GM21515 (cell line): ENCODE results near the gene SIK3.

Source experiments
- ATAC-seq: cut with Tn5 transposase; IDR thresholded peaks from one replicate; pipeline ENCODE4 v1.9.1; 2021; ENCODE audit not compliant: unreplicated experiment

The SIK3 gene

DNA sequence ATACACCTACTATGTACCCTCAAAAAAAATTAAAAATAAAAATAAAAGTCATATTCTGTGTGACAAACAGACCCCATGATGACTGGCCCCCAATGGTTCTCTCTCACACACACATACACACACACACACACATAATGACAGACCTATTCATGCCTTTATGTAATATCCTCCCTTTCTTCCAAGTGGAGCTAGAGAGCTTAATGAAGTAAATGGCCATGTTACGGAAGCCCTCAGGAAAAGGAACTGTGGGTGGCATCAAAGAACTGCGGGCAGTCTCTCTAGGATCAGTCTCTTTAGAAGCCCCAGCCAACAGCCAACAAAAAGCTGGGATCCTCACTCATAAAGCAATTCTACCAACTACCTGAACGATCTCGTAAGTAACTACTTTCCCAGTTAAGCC, 125.5 kb downstream of the SIK3 start:
- no peak for ATAC-seq

DNA sequence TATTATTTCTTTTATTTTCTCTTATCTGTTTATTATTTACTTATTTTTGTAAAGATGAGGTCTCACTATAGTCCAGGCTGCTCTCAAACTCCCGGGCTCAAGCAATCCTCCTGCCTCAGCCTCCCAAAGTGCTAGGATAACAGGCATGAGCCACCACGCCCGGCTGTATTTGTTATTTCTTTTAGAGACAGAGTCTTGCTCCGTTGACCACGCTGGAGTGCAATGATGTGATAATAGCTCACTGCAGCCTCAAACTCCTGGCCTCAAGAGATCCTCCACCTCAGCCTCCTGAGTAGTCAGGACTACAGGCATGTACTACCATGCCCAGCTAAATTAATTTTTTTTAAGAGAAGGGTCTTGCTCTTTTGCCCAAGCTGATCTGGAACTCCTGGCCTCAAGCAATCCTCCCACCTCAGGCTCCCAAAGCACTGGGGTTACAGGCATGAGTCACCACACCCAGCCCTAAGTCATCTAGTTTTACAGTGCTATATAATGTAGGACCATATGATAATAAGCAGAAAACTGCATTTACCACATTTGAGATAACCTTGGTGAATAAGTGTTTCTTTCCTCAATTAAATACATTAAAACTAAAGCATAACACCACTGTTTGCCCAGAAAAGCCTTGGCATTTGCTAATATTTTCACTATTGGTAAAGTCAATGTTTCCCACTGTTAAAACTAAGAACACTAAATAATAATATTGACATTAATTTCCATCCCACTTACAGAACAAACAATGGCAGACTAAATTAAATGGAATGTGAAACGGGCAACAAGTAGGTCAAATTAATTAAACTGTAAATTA, 127.5 kb downstream of the SIK3 start:
- no peak for ATAC-seq

DNA sequence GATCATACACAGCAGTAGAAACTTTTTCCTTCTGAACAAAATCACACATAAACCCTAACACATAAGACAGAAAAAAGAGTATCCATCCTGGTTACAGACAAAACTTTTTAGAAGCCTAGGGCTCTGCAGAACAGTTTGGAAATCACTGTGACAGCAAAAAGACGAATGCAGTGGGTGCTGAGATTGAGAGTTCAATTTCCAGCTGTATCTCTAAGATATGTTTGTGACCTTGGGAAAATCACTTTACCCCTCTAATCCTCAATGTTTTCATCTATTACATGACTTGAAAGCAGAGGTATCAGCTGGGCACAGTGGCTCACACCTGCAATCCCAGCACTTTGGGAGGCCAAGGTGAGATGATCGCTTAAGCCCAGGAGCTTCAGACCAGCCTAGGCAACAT, 128.5 kb downstream of the SIK3 start:
- ATAC-seq = no peak

DNA sequence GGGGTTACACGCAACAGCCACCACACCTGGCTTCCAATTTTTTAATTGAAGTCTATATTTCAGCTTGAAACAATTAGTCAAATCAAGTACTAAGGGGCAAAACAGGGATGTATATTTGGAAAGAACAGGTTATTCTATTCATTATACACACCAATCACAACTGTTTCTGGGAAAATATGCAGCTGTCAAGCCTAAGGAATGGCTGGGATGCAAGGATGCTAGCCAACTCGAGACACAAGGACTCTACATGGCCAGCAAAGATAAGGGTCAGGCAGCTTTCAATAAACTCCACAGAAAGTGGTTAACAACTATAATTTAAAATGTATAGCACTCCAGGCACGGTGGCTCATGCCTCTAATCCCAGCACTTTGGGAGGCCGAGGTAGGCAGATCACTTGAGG, 134.0 kb downstream of the SIK3 start:
- no peak for ATAC-seq

DNA sequence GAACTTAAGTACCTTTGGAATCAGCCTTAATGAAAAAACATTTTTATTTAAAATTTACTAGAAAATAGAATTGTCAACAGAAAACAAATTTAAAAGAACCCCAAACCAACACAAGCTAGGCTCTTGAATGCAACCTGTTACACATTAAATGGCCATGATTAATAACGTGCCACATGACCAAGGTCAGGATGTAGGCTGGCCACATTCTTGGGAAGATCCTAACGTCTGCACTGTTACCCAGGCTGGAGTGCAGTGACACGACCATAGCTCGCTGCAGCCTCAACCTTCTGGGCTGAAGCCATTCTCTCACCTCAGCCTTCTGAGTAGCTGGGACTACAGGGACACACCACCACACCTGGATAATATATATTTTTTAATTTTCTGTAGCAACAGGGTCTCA, 134.4 kb downstream of the SIK3 start:
- no peak for ATAC-seq

DNA sequence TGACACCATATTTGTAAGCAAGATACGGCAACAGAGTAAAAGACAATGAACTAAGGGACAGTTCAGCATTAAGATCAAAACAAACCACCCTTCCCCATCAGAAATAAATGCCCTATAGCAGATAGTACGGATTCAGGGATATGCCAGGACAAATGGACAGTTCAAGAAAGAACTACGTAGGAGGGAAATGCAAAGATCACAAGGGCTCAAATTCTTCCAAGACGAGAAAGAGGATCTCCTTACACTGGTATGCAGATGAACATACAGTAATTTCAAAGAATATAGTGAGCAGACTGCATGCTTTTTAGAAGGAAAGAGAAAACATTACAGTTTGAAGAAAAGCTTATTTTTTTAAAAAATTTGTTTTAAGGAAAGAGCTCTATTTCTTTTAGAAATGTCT, 136.1 kb downstream of the SIK3 start:
- no peak for ATAC-seq

DNA sequence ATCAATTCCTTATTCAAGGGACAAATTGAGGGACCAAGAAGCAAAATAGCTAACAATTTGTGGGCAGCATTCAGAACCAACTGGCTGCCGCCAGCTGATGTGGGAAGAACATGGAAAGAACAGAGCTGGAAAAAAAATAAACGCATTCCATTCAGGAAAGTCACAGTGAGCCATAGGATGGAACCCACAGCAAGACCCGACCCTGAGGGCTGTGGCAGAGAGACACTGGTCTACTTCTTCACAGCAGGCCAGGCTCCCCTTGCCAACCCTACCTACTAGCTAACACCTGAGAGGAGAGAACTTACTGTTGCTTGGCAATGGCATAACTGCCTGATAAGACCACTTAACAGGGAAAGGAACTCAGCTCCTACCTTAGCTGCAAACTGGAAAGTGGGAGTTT, 137.3 kb downstream of the SIK3 start:
- no peak for ATAC-seq

DNA sequence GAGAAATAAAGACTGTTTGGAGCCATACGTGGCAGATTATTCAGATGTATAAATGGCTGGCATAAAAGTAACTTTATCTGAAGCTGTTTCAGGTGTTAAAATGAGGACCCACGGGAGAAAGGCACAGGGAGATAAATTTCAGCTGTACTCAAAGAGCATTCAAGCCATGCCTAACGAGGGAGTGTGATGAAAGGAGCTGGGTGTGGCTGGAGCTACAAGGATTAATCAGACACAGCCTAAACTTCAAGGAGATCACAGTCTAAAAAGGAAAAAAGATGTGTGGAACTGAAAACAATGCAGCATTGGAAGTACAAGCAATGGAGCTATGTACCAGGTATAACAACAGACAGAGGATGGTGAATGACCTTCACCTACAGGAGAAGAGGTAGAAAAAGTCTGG, 140.0 kb downstream of the SIK3 start:
- no peak for ATAC-seq

DNA sequence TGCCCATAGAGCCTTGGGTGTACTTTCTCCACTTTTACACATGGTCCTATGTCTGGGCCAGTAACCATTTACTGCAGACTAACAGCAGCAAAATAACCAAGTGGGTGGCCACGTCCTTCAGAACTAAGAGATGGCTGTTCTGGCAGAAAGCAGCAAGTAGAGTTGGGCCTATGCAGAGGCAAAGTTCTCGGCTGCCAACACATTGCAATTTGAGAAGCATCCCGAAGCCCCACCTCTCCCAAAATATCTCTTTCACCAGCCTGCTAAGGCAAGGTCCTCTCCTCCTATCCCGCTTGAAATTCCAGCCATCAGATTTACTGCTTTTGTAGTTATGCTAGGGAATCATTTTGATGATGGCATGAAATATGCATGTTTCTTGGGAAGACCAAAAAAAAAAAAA, 142.3 kb downstream of the SIK3 start:
- no peak for ATAC-seq

DNA sequence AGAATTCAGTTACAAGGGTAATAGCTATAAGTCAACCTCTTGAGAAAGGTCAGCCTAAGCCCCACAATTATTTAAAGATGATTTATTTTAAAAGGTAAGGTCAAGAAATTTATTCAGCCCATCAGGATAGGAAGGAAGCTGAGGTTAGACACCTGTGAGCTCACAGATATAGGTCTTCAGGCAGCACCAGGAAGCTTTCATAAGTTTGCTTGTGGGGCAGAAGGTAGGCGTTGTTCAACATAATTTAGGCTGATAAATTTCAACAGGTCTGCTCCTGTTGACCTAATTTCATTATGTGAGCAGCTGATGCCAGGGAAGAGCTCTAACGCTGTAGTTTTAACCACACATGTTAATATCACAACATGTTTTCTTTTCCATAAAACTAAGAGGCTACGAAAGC, 142.7 kb downstream of the SIK3 start:
- no peak for ATAC-seq

DNA sequence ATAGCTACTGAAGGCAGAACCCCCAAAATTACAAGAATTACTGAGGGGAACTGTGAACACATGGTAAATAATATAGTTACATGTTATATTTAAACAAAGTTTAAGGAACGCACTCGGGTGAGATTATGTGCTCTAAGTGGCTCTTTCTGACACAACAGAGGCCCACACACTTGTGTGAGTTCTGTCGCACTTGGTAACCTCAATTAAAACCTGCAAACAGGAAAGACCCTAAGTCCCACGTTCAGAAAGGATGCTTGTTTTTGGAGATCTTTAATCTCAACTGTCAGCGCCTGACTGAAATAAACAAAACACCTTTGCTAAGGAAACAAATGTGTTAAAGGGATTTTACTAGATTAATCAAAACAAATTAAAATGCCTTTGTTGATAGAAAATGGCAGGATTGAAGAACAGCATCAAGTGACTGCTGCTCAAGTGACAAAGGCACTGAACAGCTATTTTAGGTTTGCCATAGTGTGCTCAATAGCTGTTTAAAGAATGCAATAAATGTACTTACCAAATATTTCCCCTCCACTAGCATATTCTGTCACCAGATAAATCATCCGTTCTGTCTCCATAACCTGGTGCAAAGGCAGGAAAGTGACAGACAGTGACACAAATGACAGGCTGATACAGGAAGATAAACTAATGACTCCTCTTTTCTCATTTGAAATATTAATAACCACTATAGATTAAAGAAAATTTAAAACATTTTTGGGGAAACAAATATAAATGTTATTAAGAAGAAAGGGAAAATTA, 144.5 kb downstream of the SIK3 start:
- ATAC-seq = no peak

DNA sequence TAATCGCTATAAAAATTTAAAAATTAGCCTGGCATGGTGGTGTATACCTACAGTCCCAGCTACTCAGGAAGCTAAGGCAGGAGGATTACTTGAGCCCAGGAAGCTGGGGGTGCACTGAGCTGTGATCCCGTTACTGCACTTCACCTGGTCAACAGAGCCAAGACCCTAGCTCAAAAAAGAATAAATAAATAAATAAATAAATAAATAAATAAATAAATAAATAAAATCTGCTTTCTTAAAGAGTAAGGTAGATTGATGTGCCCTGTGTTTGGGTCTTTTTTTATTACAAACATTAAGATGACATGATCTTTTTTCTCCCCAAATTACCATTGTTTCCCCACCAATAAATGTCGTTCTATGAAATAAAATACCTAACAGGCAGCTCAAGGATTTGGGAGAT, 146.5 kb downstream of the SIK3 start:
- ATAC-seq = no peak

DNA sequence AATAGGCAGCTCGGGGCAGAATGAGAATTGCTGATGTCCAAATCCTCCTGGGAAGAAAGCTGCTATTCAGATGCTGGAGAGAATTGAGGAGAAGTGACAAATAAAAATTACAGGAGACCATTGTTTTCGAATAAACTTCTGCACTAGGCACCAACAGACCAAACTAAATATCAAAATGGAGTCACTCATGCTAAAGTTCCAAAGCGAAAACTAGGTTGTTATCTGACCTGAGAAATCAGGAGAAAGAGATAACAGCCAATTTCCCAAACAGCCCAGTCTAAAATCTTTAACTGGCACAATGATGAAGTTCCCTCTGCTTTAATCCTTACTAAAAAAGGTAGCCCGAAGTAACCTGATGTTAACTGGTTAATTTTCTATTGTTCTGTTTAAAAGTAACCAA, 148.0 kb downstream of the SIK3 start:
- ATAC-seq = no peak

DNA sequence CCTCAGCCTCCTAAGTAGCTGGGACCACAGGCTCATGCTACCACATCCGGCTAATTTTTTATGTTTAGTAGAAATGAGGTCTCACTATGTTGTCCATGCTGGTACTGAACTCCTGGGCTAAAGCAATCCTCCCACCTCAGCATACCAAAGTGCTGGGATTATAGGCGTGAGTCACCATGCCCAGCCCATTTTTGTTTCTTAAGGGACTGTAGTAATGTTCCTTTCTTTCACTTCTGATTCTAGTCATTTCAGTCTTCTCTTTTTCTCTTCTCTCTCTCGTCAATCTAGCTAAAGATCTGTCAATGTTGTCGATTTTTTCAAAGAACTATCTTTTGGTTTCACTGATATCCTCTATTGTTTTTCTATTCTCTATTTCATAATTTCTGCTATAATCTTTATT, 149.8 kb downstream of the SIK3 start:
- ATAC-seq = no peak

DNA sequence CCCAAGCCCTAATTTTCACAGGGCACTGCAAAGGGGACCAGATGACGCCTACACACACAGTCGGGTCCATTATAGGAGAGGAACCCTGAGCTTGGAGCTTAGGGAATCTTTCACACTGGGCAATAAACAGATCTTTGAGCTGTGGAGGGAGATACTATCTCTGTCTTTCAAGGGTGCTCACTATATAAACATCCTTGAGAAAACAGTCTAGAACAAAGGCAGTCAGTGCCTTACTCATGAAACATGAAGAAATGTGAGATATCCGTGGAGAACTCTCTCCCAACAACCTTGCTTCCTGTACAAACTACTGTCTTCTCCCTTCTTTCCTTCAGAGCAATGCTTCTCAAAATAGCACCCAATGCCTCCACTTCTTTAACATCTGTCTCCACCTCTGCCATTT, 151.8 kb downstream of the SIK3 start:
- no peak for ATAC-seq

DNA sequence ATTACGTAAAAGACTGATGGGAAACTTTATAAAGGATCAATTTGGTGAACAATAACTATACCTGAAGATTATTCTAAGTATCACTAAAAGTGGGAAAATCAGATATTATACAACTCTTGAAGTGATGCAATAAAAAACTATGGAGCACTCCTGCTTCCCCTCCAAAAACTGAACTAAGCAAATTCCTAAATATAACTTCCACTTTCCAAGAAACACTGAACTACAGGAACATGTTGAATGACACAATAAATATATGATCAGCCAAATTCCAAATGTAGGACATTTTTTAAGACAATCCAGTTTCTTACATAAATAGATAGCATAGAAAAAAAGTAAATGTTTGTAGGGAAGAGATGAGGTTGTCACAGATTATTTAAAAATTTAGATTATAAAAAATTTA, 158.7 kb downstream of the SIK3 start:
- ATAC-seq = no peak

DNA sequence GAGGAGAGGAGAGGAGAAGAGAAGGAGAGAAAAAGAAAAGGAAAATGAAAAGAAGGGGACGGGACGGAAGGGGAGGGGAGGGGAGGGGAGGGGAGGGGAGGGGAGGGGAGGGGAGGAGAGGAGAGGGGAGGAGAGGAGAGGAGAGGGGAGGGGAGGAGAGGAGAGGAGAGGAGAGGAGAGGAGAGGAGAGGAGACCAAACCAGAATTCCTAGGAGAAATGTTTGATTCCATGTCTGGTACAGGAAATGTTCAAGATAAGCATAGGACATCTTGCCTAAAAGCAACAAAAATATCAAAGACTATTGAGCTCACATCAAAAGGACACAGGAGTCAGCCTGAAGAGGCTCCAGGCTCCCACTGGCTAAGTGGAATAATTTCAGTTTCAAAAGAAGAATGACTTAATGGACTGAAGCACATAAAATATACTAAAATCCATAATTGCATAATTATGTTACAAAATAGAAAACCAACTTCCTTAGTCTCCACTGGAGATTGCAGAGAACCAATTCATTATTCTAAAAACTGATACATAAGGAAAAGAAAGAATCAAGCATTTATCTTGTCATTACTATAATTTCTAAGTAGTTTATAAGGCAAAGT, 159.7 kb downstream of the SIK3 start:
- ATAC-seq = no peak

DNA sequence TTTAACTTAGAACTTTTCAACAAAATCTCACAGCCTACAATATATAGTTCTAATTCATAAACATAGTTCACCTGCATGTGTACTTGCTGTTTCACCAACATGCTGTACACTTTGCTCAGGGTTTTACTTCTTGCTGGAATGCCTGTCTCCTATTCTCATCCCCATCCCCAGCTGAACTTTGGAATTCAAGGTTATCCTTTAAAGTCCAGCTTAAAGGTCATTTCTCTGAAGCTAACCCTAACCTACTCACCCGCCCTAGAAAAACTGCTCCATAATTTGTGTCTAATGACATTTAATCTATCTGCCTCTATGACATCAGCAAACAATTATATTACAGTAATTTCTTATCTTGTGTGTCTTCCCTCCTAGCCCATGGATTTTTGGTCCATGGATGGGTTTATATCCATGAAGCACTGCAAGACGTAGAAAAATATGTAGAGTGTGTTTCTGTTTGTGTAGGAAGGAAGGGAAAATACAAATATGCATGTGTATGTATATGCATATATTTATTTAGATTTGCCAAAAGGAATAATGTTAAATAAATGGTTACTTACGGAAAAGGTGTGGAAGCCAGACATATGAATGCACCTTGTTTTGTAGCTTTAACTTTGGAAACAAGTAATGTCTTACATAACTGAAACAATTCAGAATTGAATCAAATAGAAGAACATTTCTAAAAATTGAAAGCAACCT, 161.3 kb downstream of the SIK3 start:
- no peak for ATAC-seq

DNA sequence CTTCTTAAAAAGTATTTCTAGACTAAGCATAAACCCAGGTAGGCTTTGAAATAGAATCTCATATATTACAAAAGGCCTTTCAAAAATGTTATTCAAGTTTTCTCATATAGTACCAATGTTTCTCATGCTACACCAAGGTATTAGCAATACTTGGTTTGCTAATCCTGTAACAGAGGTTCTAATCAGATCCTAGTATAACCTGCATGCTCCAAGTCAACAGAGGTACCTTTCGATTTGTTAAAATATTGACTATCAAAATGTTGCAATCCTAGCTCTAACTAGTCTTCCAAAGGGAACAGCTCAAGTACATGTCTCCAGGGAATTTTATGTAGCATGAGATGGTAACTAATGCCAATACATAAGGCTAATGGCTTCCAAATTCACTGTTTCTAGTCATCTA, 162.7 kb downstream of the SIK3 start:
- ATAC-seq = no peak

DNA sequence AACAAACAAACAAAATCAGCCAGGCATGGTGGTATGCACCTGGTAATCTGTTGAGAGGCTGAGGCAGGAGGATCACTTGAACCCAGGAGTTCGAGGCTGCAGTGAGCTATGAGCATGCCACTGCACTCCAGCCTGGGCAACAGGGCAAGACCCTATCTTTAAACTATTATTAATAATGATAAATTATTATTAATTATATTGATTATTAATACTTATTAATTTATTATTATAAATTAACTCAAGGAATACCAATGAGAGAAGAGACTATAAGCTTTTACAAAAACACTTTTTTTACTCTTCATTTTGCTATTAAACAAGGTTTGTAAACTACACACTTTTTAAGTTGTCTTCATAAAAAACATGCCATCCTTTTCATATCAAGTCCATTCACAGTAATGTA, 163.1 kb downstream of the SIK3 start:
- ATAC-seq = no peak

DNA sequence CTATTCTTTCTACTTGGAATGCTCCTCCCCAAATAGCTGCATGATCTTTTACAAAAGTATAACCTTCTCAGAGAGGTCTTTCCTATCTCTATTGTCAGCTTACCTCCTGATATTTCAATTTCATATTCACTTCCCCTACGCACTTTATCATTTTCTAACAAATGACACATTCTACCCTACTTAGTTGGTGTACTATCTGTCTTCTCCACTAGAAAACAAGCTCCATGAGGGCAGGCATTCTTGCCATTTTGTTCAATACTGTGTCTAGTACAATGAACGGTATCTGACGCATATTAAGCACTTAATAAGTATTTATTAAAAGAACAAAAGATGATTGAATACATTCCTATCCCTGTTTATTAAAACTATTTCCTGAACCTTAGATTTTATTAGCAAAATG, 164.3 kb downstream of the SIK3 start:
- no peak for ATAC-seq

DNA sequence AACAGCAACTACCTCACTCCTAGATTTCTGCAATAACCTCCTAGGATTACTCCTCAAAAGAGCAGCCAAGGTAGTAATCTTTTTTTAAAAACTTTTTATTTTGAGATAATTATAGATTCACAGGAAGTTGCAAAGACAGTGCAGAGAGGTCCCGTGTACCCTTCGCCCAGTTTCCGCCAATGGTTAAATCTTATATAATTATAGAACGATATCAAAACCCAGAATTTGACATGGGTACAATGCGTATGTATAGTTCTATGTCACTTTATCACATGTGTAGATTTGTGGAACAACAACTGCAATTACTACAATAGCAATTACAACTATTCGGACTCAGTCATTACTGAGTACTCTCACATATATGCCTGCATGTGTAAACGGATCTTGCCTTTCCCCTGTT, 166.0 kb downstream of the SIK3 start:
- no peak for ATAC-seq
